MM.1S (cell line): ENCODE results near the gene NCAM2.

Experiments
- CTCF ChIP-seq: fragments of 300-600 bp; sonication (generic); IDR thresholded peaks from 2 replicates; pipeline ENCODE4 v1.5.1; 2016; ENCODE audit warnings: antibody characterized with exemption, low read length, mixed read lengths
- EZH2 ChIP-seq: fragments of 300-600 bp; sonication (generic); optimal IDR thresholded peaks from 2 replicates; pipeline ENCODE3; 2017; ENCODE audit warnings: low read depth, mild to moderate bottlenecking, antibody characterized with exemption, low read length, mixed read lengths
- EZH2phosphoT487 ChIP-seq: fragments of 300-600 bp; sonication (generic); IDR thresholded peaks from 2 replicates; pipeline ENCODE4 v1.6.1; 2018; ENCODE audit warnings: antibody characterized with exemption, low read length

DNA sequence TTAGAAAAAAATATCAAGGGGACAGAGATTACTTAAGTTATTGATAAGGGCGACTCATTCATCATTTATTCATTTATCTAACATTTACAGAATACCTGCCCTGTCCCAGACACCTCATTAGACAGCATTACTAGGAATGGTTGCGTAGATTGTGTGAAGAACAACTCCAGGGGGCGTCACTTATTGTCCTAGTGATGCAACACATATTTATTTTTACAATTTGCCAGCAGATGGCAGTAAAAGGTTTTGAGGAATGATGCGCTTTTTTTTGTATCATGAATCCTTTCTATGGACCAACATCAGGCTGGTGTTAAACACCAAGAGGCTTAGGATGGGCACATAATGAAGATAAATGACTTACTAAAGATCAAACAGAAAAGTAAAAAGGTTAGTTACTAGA is 5.5 kb downstream of the NCAM2 start:
- TF ChIP-seq CTCF (peak; percentile 57), EZH2phosphoT487 (no peak), EZH2 (no peak)
